ENCODE measurements around the gene WIPI1. TPM values are rescaled to one million over a fixed set of nuclear protein-coding genes. Genes with fewer than 3 reads are reported as not detected.

Gene WIPI1
- total RNA-seq, 4 donors from 2014 or later = 62.6 to 313 (median 97.1) TPM

DNA sequence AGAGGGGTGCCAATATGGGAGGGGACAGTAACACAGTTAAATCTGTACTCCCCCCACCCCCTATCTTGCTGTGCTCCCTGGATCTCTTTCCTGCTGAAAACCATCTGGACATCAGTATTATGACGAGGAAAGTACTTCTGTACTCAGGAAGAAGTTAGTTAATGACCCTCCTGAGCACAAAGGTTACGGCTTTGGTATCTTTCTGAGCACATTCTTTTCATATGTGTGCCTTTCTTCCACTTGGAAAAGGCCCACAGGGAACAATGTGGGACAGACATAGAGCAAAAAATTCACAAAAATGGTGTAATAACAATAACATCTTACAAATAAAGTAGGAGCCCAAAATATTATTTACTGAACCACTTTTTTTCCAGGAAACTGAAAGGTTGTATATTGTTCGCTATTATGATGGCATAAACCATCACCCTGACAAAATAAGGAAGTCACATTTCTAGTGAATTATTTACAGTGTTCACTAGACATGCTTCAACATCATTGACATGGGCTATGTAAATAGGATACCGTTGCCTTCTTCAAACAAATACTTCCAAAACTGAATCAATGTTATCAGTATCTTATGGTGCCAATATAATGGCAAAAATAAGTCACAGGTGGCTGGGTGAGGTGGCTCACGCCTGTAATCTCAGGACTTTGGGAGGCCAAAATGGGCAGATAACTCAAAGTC, 5.5 kb downstream of the WIPI1 start:
- H3K4me3 ChIP-seq = no peak overlapping the region
- H3K27ac ChIP-seq = peak overlapping the region; percentile 61 to 81 (median 74)
- TF ChIP-seq POLR2A (IDR thresholded peaks at IDR 0.05) = no peak
- no peak for TF ChIP-seq EP300 (IDR thresholded peaks at IDR 0.05; ENCODE audit: low read depth)
- TF ChIP-seq POLR2AphosphoS5 (IDR thresholded peaks at IDR 0.05) = peak in 1 of 3 donors; percentile 21
- intact Hi-C loops (cut with DNase I; ENCODE audit: low total_unique reads) (no loop called here), in situ Hi-C loops (cut with MboI; ENCODE audit: low pct_ligation_motif_present in 1 of 4, low pct_unique_long_range_greater_than_20kb in 1 of 4, low sequenced_read_pairs in 3 of 4) (loop anchor here in 2 of 4 donors (10.0 to 25.0 kb wide), 2 partner anchors 197 to 290 kb away; no protein-coding TSS in a partner anchor)
- peaks cover 10 to 53% (median 39%) of the 10 kb centered on the region in 4 donors for H3K4me1 ChIP-seq
- DNase-seq = no peak
- 48 to 58% methylated on average over 3 to 5 of the region's 5 CpGs for WGBS, 2 donors (ENCODE audit: low coverage in 1 of 2)
- no peaks in the 10 kb centered on the region for H3K27me3 ChIP-seq
- H3K36me3 ChIP-seq = peaks cover 0 to 34% (median 17%) of the 10 kb centered on the region in 4 donors
- no peaks in the 10 kb centered on the region for H3K9me3 ChIP-seq

- H3K4me1 ChIP-seq = peaks cover 2 to 45% (median 31%) of the 10 kb centered on the region in 4 donors
- TF ChIP-seq POLR2A (IDR thresholded peaks at IDR 0.05) (no peak), EP300 (IDR thresholded peaks at IDR 0.05; ENCODE audit: low read depth) (no peak), POLR2AphosphoS5 (IDR thresholded peaks at IDR 0.05) (no peak), CTCF (IDR thresholded peaks at IDR 0.05) (no peak)
- H3K4me3 ChIP-seq = no peak overlapping the region
- DNase-seq = no peak
- 95% methylated on average over 14 of the region's 14 CpGs; no CpG with 5 or more reads in 1 of the 2 donors for WGBS, 2 donors (ENCODE audit: low coverage in 1 of 2)
- no peaks in the 10 kb centered on the region for H3K27me3 ChIP-seq
- peaks cover 0 to 43% (median 19%) of the 10 kb centered on the region in 4 donors for H3K36me3 ChIP-seq
- in situ Hi-C loops (cut with MboI; ENCODE audit: low pct_ligation_motif_present in 1 of 4, low pct_unique_long_range_greater_than_20kb in 1 of 4, low sequenced_read_pairs in 3 of 4) (loop anchor here in 2 of 4 donors (10.0 to 25.0 kb wide), 2 partner anchors 196 to 288 kb away; no protein-coding TSS in a partner anchor), intact Hi-C loops (cut with DNase I; ENCODE audit: low total_unique reads) (no loop called here)
- no peaks in the 10 kb centered on the region for H3K9me3 ChIP-seq
- H3K27ac ChIP-seq = peak overlapping the region; percentile 61 to 81 (median 69)
These were observed 6.5 kb downstream of the WIPI1 start for GRCh38 chr17:68450801-68451200.

GRCh38 chr17:68450391-68450790, 6.9 kb downstream of the WIPI1 start:
- WGBS, 2 donors (ENCODE audit: low coverage in 1 of 2) = 74% methylated on average over 8 of the region's 8 CpGs; no CpG with 5 or more reads in 1 of the 2 donors
- in situ Hi-C loops (cut with MboI; ENCODE audit: low pct_ligation_motif_present in 1 of 4, low pct_unique_long_range_greater_than_20kb in 1 of 4, low sequenced_read_pairs in 3 of 4) (loop anchor here in 2 of 4 donors (10.0 to 25.0 kb wide), 2 partner anchors 196 to 288 kb away; no protein-coding TSS in a partner anchor), intact Hi-C loops (cut with DNase I; ENCODE audit: low total_unique reads) (no loop called here)
- no peak for DNase-seq
- H3K9me3 ChIP-seq = no peaks in the 10 kb centered on the region
- no peak overlapping the region for H3K27ac ChIP-seq
- peaks cover 0 to 44% (median 19%) of the 10 kb centered on the region in 4 donors for H3K36me3 ChIP-seq
- peaks cover 0 to 41% (median 27%) of the 10 kb centered on the region in 4 donors for H3K4me1 ChIP-seq
- no peak for TF ChIP-seq POLR2A (IDR thresholded peaks at IDR 0.05)
- TF ChIP-seq POLR2AphosphoS5 (IDR thresholded peaks at IDR 0.05) = no peak
- TF ChIP-seq EP300 (IDR thresholded peaks at IDR 0.05; ENCODE audit: low read depth) = no peak
- TF ChIP-seq CTCF (IDR thresholded peaks at IDR 0.05) = no peak
- H3K27me3 ChIP-seq = no peaks in the 10 kb centered on the region
- no peak overlapping the region for H3K4me3 ChIP-seq

- 82 to 95% methylated on average over 9 to 13 of the region's 13 CpGs for WGBS, 2 donors (ENCODE audit: low coverage in 1 of 2)
These were observed 8.1 kb downstream of the WIPI1 start for GRCh38 chr17:68449021-68449739.

More at GRCh38 chr17:68449021-68449739, 8.1 kb downstream of the WIPI1 start:
- peaks cover 0 to 44% (median 21%) of the 10 kb centered on the region in 4 donors for H3K36me3 ChIP-seq
- no peaks in the 10 kb centered on the region for H3K27me3 ChIP-seq
- intact Hi-C loops (cut with DNase I; ENCODE audit: low total_unique reads) = no loop called here
- peaks cover 0 to 29% (median 20%) of the 10 kb centered on the region in 4 donors for H3K4me1 ChIP-seq
- H3K4me3 ChIP-seq = no peak overlapping the region
- no peak overlapping the region for H3K27ac ChIP-seq
- H3K9me3 ChIP-seq = no peaks in the 10 kb centered on the region
- DNase-seq = no peak
- in situ Hi-C loops (cut with MboI; ENCODE audit: low pct_ligation_motif_present in 1 of 4, low pct_unique_long_range_greater_than_20kb in 1 of 4, low sequenced_read_pairs in 3 of 4) = no loop called here
- TF ChIP-seq EP300 (IDR thresholded peaks at IDR 0.05; ENCODE audit: low read depth) (no peak), POLR2A (IDR thresholded peaks at IDR 0.05) (no peak), POLR2AphosphoS5 (IDR thresholded peaks at IDR 0.05) (no peak), CTCF (IDR thresholded peaks at IDR 0.05) (no peak)
